ENCODE measurements around the gene NTMT2. TPM values are rescaled to one million over a fixed set of nuclear protein-coding genes. Genes with fewer than 3 reads are reported as not detected.

NTMT2 gene
- total and polyA plus RNA-seq, 12 donors, result 0.29 to 3.2 (median 2.4) TPM

- Histone ChIP-seq H3K4me3 (no peak overlapping the region), H3K9me3 (no peaks in the 10 kb centered on the region), H3K27me3 (no peaks in the 10 kb centered on the region), H3K36me3 (no peaks in the 10 kb centered on the region), H3K4me1 (peaks cover 0 to 43% (median 18%) of the 10 kb centered on the region in 9 donors), H3K27ac (no peak overlapping the region)
- ATAC-seq, result no peak
- 86 to 88% methylated on average over 5 of the region's 5 CpGs for WGBS, 2 donors
- intact Hi-C loops (cut with DNase I), result no loop called here
- TF ChIP-seq CTCF (IDR thresholded peaks at IDR 0.05), result no peak
- DNase-seq, result no peak
These were observed 71.9 kb downstream of the NTMT2 start for GRCh38 chr1:170217517-170218256.

GRCh38 chr1:170218257-170218650, 72.5 kb downstream of the NTMT2 start:
- H3K36me3 ChIP-seq, result no peaks in the 10 kb centered on the region
- no peak for DNase-seq
- H3K4me1 ChIP-seq, result peaks cover 0 to 43% (median 18%) of the 10 kb centered on the region in 9 donors

More at GRCh38 chr1:170218257-170218650, 72.5 kb downstream of the NTMT2 start:
- 65 to 80% methylated on average over 4 of the region's 4 CpGs for WGBS, 2 donors
- no peak overlapping the region for H3K27ac ChIP-seq
- H3K4me3 ChIP-seq, result no peak overlapping the region
- ATAC-seq, result peak in 1 of 8 donors; percentile 36
- no peak for TF ChIP-seq CTCF (IDR thresholded peaks at IDR 0.05)
- H3K27me3 ChIP-seq, result no peaks in the 10 kb centered on the region
- H3K9me3 ChIP-seq, result no peaks in the 10 kb centered on the region
- intact Hi-C loops (cut with DNase I), result no loop called here

Small RNA genes lying within 50 kb of the gene (microRNA-seq; reads per million reads assigned to microRNA genes)
- gene MIR3119-1 (0 reads per million in 2 donors), gene MIR3119-2 (0 reads per million in 2 donors)

Other genes with a start within 250 kb of the NTMT2 start
- gene KIFAP3, start 71.3 kb upstream of the NTMT2 start, total RNA-seq, result 10 to 100 TPM; 30.9 to 84.0 (median 60.6) TPM
- gene KIFAP3, start 71.3 kb upstream of the NTMT2 start, polyA plus RNA-seq, result 10 to 100 TPM; 16.5 to 41.4 TPM

All from heart right ventricle (tissue), 16 donors.